ENCODE measurements around the gene IZUMO4.

Gene IZUMO4

DNA sequence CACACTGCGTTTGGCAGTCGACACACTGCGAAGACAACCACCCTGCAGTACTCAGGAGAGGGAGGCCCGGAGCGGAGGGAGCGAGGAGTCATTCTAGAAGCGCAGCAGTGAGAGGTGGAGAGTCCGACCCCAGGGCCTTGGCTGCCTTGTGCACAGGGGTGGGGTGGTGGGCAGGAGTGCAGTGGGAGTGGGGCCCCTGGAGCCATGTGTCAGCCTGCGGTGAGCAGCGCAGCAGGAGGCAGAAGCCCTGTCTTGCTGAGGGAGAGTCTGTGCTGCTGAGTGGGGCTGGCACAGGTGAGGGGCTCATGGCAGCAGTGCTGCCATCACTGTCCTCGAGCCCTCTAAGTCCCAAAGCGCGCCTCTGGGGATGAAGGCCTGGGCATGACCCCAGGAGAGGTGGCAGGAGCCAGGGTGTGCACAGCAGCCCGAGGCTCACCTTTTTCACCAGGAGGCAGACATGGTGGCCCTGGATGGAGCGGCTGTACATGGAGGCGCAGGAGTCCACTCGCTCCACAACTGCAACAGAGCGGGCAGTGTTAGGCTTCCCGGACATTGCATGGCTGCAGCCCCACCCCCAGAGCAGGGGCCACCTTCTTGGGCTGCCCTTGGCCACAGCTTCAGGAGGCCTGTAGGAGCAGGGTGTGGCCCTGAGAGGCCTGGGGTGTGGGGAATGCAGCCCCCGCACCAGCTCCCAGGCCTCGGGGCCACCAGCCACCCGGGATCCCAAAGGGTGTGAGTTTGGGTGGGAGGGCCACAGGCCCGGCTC is 11.7 kb downstream of the IZUMO4 start:
- no peak for DNase-seq (ENCODE audit: low spot score)

DNA sequence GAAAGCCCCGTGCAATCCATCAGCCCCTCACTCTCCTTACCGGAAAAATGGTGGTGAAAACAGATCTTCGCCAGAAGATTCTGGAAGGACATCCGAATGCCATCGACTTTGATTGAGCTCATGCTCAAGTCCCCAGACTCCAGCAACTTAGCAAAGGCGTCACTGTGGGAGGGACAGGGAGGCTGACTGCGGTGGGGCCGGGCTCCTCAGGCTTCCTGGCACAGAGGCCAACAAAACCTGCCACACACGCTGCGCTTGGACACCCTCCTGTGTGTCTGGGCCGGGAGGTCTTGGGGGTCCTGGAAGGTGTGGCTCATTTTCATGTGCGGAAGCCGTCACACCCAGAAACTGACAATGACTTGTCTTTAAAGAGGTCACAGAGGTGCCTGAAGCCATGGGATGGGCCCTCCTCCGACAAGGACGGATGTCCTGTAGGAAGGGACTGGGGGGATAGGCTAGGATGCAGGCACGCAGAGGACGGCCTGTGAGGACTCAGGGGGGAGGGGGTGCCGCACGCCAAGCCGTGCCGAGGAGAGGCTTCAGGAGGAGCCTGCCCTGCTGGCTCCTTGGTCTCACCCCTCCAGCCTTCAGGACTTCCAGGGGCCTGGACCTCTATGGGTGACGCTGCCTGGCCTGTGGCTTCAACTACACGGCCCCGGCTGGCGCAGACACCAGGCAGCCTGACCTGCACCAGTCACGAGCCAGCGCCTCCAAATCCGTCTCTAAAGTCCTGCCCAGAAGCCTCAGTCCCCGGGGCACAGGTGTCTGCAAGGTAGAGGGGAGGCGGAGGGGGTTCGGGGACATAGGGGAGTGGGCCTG is 12.5 kb downstream of the IZUMO4 start:
- no peak for DNase-seq (ENCODE audit: low spot score)

DNA sequence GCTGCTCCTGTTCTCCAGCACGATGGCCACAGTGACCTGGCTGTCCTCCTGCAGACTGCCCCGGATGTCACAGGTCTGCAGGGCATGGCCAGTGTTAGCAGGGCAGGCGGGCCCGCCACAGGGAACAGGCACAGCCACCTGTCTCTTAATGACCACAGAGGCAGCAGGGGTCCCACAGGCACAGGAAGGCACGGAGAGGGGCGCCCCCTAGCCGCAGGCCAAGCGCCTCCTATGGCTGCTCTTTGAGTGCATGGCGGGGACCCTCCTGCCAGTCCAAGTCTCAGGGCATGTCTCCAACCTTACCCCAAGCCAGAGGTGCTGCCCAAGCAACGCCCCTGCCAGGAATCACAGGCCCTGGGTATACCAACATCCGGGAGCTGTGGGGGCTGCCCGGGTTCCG is 14.1 kb downstream of the IZUMO4 start:
- DNase-seq (ENCODE audit: low spot score): no peak

DNA sequence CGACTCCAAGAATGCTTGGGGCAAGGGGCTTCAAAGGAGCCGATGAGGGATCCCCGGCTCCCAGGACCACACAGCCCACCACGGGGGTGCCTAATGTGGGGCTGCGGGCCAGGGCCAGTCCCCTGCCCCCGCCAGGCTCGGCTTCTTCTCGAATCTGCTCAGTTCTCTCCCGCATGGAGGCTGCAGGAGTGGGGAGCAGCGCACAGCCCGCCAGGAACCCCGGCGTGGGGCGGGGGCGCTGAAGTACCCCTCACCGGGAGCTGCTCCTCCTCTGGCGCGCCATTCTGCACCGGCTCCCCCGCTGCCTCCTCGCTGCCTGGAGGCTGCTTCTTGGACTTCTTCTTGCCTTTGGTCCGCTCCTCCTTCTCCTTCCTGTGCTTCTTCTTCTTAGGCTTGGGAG is 14.7 kb downstream of the IZUMO4 start:
- no peak for DNase-seq (ENCODE audit: low spot score)

DNA sequence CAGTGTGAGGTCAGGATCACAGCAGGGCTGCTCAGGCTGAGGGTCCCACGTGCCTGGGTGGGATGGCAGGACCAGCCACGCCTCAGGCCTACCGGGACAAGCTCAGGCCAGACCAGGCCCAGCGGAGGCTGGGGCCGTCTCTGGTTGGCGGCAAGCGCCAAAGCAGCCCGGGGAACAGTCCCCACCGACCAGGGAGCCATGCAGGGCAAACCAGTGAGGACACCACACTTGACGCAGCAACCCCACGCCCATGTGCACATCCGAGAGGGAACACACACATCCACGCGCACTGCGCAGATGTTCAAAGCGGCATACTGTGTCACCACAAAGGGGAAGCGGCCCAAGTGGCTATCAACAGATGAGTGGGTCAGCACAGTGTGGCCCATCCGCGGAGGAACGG is 15.2 kb downstream of the IZUMO4 start:
- DNase-seq (ENCODE audit: low spot score): no peak

DNA sequence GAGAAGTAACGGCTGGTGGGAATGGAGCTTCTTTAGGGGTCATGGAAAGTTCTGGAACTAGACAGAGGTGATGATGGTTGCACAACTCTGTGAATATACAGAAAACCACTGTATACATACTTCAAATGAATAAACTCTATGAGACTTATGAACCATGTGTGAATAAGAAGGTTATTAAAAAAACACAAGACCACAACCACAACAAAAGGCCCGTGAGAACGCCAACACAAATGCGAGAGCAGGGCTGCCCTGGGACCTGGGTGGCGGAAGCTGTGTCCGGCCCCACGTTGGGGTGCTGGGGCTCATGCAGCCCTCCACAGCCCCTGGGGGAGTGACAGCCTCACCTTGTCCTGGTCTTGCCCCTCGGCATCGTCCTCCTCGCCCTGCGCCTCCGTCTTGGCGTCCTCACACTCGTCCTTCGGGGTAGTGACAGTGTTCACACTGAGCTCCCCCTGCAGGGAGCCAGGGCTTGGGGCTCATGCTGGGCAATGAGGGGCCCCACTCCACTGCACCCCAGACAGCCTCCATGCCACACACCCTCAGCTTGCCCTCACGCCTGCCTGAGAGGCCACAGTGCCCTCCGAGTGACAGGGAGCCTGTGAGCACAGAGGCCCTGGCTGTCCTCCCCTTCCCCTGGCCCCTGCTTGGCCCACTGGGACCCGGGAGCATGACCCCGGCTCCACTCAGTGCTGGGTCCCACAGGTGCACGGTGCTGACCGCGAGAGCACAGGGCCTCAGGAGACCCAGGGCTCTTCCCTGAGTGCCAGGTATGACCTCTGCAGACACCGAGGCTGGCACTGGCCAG is 16.0 kb downstream of the IZUMO4 start:
- DNase-seq (ENCODE audit: low spot score): no peak

DNA sequence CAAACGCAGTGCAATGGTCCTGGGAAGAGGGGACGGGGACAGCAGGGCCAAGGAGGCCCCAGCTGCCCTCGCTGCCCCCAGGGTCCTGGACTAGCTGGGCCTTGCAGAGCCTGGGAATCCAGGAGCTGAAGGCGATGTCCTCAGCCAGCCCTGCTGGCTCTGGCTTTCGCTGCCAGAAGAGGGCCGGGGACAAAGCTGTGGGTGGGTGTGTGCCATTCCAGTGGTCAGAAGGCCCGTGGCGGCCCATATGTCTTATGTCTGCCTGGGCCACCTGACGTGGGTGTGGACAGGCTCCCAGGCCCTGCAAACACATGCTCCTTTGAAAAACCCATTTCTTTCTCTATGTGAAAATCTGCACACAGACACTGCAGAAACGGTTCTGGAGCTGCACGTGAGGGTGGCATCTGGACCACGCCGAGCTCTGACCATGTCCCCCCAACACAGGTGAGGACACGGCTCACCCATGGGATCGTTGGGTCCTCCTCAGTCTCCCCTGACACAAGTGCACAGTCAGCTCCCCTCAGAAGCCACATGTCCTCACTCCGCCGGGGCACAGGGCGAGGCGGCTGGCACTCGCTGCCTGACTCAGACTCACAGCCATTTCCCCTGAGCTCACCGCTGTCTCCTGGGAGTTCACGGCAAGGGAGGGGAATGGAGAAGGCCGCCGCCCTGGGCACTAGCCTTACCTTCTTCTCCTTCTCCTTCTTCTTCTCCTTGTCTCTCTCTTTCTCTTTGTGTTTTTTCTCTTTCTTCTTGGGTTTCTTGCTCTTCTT is 16.9 kb downstream of the IZUMO4 start:
- no peak for DNase-seq (ENCODE audit: low spot score)

DNA sequence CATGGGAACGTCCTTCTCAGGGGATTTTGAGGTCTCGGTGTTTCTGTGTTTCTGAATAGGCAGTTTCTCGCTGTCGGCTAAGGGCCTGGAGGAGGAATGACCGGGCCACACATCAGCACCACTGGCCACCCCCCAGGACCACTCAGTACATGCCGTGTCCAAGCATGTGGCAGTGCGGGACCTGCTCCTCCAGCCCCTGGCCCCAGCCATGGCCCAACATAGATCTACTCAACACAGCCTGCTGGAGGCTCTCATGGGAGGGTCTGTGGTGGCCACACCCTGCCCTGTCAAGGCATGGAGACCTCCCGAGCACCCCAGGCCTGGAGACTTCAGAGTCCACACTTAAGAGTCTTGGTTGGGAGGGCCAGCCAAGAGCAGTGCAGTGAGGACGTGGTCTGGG is 17.5 kb downstream of the IZUMO4 start:
- no peak for DNase-seq (ENCODE audit: low spot score)

DNA sequence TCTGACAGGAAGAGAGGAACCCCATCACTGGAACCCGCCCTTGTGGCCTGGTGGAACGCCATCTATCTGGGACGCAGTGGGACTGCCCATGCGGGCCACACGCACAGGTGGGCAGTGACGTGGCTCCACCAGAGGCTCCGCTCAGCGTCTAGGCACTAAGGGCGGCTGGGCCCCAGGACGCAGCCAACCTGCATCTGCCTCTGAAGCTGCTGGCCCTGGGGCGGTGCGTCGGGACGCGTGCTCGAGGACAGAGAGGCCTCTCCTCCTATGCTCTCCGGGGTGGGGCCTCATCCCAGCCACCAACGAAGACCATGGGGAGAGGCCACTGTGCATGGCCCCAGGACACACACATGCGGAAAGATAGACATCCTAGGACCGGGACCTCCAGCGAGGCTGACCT is 18.1 kb downstream of the IZUMO4 start:
- no peak for DNase-seq (ENCODE audit: low spot score)

DNA sequence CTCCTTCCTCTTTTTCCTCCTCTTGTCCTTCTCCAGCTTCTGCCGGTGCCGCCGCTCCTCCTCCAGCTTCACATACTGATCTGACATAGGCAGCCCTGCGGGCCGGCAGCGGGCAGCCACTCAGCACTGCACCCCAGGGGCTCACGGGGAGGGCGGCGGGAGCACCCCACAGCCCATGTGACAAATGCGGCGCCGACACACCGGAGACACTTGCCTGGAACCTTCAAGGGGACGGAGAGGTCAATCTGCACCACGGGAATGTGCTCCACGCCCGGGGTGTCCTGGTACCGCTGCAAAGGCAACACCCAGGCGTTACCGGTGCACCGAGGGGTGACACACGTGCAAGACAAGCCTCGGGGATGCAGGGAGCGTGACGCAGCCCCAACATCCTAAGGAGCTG is 18.6 kb downstream of the IZUMO4 start:
- DNase-seq (ENCODE audit: low spot score): no peak

DNA sequence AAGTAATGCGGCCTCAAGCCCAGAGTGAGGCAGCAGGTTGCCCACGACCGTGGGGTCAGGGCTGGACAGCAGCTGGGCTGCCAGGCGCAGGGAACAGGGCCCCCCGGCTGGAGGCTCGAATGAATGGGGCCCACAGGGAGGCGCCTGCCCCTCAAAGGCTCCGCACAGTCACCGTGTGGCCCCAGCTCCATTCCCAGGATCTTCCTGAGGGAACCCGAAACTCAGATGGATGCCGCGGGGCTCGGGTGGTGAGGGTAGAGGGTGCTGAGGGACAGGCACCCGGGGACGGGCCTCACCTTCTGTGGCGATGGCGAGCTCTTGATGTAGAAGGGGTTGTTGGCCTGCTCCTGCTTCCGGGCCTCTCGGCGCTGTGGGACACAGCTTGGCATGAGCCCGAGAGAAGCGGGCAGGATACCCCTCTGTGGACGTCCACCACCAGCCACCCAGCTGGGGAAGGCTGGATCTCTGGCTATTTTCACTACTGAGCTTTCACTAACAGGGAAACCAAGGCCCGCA is 19.3 kb downstream of the IZUMO4 start:
- DNase-seq (ENCODE audit: low spot score): no peak

DNA sequence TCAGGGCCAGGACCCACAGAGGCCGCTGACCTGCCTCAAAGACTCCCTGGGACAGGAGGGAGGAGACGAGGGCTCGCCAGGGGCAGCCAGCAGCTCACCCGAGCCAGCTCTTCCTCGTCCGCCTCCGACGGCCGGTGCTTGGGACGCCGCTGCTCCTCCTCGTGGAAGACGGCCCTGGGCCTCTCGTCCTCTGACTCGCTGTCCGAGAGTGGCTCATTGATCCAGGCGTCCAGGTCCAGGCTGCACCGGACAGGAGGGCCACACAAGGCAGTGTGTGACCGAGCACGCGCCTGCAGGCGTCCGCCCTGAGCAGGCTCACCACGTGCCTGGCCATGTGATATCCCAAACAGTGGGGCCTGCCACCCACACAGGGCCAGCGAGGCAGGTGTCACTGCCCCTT is 19.8 kb downstream of the IZUMO4 start:
- DNase-seq (ENCODE audit: low spot score): no peak

DNA sequence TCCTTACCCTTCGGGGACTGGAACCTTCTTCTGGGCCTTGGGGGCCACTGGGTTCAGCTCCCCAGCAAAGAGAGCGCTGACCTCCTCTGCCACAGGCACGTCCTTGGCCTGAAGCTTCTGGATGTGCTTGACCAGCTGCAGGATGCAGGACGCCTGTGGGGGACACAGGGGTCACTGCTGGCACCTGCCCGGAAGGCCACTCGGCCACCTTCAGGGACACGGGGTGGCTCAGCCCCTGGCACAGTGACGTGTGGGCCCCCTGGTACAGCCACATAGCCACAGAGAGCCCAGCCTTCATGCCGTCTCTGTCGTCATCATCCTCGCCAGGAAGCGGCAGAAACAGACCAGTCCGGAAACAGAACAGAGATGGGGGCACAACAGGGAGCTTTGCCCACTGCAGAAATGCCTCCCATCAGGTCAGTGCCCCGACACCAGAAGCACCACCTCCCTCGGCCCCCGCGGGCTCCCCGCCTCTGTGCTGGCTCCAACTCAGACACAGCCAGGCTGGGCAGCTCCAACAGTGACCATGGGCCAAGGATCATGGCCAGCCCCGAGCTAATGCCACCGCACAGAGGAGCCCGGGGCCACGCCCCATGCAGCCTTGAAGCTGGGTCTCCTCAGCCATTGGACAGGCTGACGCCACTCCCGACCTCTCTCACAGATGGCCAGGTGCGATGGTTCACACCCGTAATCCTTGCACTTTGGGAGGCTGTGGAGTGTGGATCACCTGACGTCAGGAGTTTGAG is 20.7 kb downstream of the IZUMO4 start:
- no peak for DNase-seq (ENCODE audit: low spot score)

DNA sequence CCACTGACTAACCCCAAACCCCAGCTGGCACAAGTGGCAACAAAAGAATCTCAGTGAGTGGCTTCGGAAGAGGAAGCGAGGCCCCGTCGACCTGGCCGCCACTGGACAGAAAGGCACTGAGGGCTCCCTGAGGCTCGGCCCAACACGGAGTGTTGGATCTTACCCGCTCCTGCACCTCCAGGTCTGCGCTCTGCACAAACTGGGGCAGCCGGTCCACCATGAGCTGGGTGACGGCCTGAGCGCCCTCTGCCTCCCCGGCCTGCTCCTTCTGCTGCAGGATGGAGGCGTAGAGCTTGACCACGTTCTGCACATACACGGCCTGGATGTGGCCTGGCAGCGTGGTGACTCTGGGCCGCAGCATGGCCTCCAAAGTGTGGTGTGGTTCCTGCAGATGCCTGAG is 21.7 kb downstream of the IZUMO4 start:
- DNase-seq (ENCODE audit: low spot score): no peak

DNA sequence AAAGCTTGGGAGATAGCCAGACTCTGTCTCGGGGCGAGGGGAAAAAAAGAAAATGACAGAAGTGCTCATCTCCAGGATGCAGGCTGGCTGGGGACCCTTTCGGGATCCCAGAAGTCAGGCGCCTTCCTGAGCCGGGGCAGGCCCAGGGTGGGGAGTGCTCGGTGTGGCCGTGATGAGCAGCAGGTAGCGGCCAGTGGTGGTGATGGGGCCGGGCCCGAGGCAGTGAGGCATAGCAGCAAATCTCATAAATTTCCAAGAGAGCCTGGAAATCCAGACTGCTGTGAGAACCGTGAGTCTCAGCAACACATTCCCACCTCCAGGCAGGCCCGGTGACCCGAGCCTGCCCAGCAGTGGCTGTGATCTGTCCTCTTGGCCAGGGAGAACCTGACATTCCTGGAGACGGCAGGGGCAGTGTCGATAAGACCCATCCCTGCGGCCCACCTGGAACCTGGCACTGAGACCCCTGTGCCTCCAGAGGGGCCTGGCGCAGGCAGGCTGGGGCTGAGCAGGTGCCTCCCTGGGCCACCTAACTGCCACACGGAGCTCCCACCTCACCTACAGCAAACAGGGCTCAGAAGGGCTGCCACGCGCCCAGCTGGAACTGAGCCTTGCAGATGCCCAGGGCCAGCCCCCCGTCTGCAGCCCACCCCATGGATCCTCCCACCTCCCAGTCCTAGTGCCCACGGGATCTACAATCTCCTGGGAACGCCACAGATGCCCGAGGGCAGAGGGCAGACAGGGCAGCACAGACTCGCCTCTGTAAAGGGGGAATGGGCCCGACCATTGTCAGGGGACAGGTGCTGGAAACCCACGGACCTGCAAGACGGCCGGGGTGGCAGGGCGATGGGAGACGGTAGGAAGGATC is 23.4 kb downstream of the IZUMO4 start:
- no peak for DNase-seq (ENCODE audit: low spot score)

DNA sequence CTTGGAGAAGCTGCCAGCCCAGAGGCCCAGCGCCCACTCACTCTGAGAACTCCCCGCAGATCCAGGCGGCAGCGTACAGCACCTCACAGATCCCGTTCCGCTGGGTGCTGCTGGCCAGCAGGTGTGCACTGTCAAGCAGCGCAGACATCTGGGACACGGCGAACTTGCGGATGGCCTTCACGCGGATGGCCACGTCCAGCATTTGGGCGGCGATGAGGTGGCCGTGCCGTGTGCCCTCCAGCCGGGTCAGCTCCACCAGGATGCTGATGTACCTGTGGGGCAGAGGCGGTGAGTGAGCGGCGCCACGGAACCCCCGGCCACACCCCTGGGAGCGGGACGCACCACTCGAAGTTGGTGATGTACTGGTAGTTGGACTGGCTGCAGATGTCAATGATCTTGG is 24.1 kb downstream of the IZUMO4 start:
- DNase-seq (ENCODE audit: low spot score): no peak

DNA sequence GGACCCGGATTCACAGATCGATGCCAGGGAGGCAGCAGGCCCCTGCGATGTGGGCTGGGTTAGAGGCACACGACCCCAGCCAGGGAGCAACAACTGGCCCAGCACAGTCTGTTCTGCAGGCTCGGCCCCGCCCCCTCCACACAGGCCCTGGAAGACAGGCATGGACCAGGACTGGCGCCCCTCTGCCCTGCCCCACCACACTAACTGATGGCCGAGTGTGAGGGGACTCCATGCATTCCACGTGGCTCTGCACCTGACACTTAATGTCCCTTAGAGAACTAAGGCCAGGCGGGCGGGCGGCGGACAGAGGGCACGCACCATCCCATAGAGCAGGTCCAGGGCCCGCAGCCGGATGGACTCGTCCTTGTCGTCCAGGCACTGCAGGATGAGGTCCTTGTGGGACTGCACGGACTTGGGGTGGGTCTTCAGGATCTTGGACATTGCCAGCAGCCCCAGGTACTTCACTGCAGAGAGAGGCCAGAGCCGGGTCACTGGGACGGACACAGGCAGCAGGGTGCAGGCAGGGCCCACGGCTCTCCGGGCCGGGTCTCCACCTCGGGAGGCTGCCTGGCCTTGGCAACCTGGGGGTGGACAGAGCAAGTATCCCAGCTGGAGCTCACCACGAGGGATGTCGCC is 24.8 kb downstream of the IZUMO4 start:
- DNase-seq (ENCODE audit: low spot score): no peak

DNA sequence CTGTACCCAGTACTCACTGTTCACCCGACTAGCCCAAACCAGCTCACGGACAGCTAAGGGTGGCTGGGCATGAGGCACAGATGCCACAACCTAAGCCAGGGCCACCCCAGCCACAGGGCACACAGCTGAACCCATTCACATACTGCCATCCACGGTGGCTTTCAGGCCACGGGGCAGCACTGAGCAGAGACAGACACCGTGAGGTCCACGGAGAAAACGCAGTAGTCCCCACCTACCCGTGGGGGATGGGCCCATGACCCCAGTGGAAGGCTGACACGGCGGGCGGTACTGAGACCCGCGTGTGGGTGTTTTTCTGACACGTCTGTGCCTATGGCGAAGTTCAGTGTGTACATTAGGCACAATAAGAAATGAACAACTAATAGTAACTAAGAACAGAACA is 25.5 kb downstream of the IZUMO4 start:
- no peak for DNase-seq (ENCODE audit: low spot score)

DNA sequence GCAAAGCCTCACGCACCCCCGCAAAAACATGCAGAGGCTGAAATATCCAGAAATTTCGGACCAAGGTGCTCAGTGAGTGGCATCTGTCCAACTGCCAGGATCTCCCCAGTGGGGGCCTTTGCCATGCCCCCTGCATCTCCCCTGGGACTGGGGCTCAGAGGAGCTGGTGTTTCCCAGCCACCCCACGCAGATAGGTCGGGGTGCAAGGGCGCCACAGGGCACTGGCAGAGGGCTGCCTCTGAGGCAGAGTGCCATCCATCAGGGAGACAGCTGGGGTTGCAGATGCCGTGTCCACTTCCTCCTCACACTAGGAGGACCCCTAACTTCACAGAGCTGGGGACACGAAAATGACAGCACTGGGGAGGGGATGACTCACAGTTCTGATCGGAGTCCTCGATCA is 26.3 kb downstream of the IZUMO4 start:
- no peak for DNase-seq (ENCODE audit: low spot score)
